Urothelium cell line (cell line): ENCODE results near the gene MFN2.
"Not testable (repeated sequence)": the region's sequence is repeated elsewhere in the genome, so short reads cannot be mapped to it uniquely, and the experiment has no call there.

Experiments used
- DNase-seq: peaks from one replicate; pipeline ENCODE4 v3.0.0; 2011; ENCODE audit warnings: low spot score, mixed read lengths
- FAIRE-seq: peaks from 2 replicates; lab custom pipeline; 2011; peaks lifted over from hg19 to GRCh38; lab: Jason Lieb, UNC

MFN2 gene

GRCh38 chr1:11991969-11992676 is 11.9 kb downstream of the MFN2 start:
- DNase-seq: no peak
- FAIRE-seq: no peak

GRCh38 chr1:11997081-11997850 is 17.0 kb downstream of the MFN2 start:
- DNase-seq (no peak), FAIRE-seq (no peak)

GRCh38 chr1:11998636-11999035 is 18.4 kb downstream of the MFN2 start:
- DNase-seq: no peak
- FAIRE-seq: no peak

- FAIRE-seq (no peak), DNase-seq (no peak)
Measured at GRCh38 chr1:11999236-11999635, 19.0 kb downstream of the MFN2 start.

GRCh38 chr1:12001249-12001917 is 21.1 kb downstream of the MFN2 start:
- DNase-seq: no peak
- FAIRE-seq: no peak

DNA sequence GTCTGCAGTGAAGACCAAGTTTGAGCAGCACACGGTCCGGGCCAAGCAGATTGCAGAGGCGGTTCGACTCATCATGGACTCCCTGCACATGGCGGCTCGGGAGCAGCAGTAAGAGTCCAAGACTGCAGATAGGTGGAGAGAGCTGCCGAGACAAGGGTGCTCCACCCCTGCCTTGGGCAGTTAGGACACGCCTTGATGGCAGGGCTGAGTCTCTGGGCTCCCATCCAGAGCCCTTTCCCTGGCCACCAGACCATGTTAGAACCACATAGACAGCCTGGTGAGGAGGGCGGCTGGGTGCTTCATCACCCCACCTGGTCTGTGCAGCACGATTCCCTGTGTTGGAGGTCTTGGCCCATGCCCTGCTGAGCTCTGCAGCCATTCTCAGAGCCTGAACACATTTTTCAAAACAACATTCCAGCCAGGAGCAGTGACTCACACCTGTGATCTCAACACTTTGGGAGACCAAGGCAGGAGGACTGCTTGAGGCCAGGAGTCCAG is 21.8 kb downstream of the MFN2 start:
- FAIRE-seq (no peak), DNase-seq (no peak)

- DNase-seq: no peak
- FAIRE-seq: no peak
Measured at GRCh38 chr1:12003762-12004161, 23.5 kb downstream of the MFN2 start.

GRCh38 chr1:12005488-12006166 is 25.4 kb downstream of the MFN2 start:
- FAIRE-seq (no peak), DNase-seq (no peak)

DNA sequence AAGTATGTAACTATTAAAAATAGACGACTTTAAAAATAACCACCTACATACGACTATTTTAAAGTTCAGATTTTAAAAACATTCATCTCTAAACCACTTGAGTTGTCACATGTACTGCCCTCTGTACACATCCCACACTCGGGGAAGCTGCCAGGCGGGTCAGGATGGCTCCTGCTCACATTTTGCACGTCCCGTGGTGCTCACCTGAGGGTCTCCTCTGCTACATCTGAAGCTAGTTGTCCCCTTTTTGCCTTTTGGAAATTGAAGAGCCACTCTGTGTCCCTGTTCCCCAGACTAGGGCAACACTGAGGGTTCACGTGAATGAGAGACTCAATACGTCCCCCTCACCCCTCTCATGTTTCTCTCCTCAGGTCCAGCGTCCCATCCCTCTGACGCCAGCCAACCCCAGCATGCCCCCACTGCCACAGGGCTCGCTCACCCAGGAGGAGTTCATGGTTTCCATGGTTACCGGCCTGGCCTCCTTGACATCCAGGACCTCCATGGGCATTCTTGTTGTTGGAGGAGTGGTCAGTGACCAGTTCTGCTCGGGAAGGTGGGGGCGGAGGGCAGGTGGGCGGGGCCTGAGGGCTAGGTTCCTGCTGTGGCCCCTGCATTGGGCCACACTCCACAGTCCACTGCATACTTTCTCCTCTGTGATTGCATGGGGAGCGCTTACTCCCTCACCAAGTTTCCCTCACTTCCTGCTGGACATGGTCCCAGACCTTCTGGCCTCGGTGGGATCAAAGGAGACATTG is 26.1 kb downstream of the MFN2 start:
- DNase-seq (no peak), FAIRE-seq (no peak)

DNA sequence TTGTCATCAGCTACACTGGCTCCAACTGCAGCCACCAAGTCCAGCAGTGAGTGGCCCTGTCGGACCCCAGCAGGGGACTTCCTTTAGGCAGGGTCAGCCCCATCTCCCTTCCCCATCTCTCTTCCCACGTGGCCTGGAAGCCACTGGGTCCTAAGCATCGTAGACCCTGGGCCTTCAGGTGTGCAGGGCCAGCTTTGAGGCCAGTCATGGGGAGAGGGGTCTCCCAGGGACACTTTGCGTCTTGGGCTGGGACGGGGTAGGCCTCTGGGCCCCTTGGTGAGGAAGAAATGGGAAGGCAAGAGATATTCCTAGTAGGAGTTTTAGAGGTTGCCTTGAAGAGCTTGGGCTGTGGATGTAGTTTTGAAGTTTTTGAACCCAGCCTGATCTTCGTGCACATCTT is 27.0 kb downstream of the MFN2 start:
- DNase-seq (no peak), FAIRE-seq (no peak)

GRCh38 chr1:12008355-12008754 is 28.1 kb downstream of the MFN2 start:
- not testable (repeated sequence) for DNase-seq, FAIRE-seq

- DNase-seq (no peak), FAIRE-seq (no peak)
Measured at GRCh38 chr1:12009318-12009947, 29.2 kb downstream of the MFN2 start.

GRCh38 chr1:12010746-12011570 is 30.7 kb downstream of the MFN2 start:
- DNase-seq (no peak), FAIRE-seq (no peak)

DNA sequence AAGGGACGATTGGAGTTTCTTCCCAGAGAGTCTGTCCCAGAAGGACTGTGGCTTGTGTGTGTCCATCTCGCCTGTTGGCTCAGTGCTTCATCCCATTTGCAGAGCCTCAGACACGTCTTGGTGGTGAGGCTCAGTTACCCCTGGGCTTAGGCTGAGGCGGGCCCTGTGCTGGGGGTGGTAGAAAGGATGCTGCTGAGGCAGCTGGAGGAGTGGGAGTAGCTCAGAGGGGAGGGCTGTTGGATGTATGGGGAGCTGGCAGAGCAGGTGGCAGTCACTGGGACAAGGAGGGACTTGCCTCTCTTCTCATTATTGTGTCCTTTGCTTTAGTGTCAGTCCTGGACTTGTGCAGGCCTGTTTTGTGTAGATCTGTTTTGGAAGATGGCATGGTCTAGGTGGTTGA is 31.8 kb downstream of the MFN2 start:
- no peak for DNase-seq
- FAIRE-seq: peak; percentile 65

- FAIRE-seq (no peak), DNase-seq (no peak)
Measured at GRCh38 chr1:12012560-12013316, 32.5 kb downstream of the MFN2 start.

GRCh38 chr1:12014141-12014991 is 34.1 kb downstream of the MFN2 start:
- no peak for DNase-seq

DNA sequence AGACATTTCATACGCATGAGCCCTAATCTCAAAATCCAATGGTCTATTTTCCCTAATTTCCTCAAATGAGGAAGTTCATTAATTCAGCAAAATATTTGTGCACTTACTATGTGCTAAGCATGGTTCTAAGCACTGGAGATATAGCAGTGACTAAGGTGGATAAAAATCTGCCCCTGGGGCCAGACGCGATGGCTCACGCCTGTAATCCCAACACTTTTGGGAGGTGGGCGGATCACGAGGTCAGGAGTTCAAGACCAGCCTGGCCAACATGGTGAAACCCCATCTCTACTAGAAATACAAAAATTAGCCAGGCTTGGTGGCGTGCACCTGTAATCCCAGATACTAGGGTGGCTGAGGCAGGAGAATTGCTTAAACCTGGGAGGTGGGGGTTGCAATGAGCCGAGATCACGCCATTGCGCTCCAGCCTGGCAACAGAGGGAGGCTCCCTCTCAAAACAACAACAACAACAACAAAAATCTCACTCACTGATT is 34.8 kb downstream of the MFN2 start:
- no peak for FAIRE-seq

More at GRCh38 chr1:12014141-12014991, 34.1 kb downstream of the MFN2 start:
- FAIRE-seq: no peak

More for the DNA sequence above, 34.8 kb downstream of the MFN2 start:
- no peak for DNase-seq
